Body of pancreas (tissue), 4 donors: ENCODE data around the gene ALDH7A1. TPM values are rescaled to one million over a fixed set of nuclear protein-coding genes. Genes with fewer than 3 reads are reported as not detected.
A peak's percentile ranks its signal among the peaks of the same experiment; 100 is the strongest.

Experiments
- ATAC-seq: fragments of 150-250 bp; one replicate; pipeline ENCODE4 v1.9.1; 2016
- DNase-seq, 4 donors: peaks; one replicate each; pipeline ENCODE4 v3.0.0-alpha.2; 2019
- H3K27ac ChIP-seq, 4 donors: fragments of 200-600 bp; sonication (generic); 1 replicate in 3 of 4; 2 replicates in 1 of 4; pipeline versions ENCODE4 v1.5.1 to v1.6.1; 2016 to 2019; ENCODE audit warnings: mild to moderate bottlenecking in 1 of 4, mixed read lengths in 1 of 4, moderate library complexity in 1 of 4
- H3K27me3 ChIP-seq, 2 donors: fragments of 200-600 bp; sonication (generic); one replicate each; pipeline ENCODE4 v1.6.0; 2016; ENCODE audit warnings: mild to moderate bottlenecking in 1 of 2
- H3K36me3 ChIP-seq, 2 donors: fragments of 200-600 bp; sonication (generic); replicated peaks in 1 of 2; 2 replicates each; pipeline ENCODE4 v1.5.1; 2016; ENCODE audit warnings: low read depth in 2 of 2; ENCODE audit not compliant: insufficient read depth in 1 of 2
- H3K4me1 ChIP-seq: fragments of 200-600 bp; sonication (generic); one replicate; pipeline ENCODE4 v1.6.0; 2016
- H3K4me3 ChIP-seq, 2 donors: fragments of 200-600 bp; sonication (generic); 1 replicate in 1 of 2; 2 replicates in 1 of 2; pipeline ENCODE4 v1.5.1; 2016 to 2019
- H3K9me3 ChIP-seq, 3 donors: fragments of 200-600 bp; sonication (generic); 1 replicate in 2 of 3; 2 replicates in 1 of 3; pipeline ENCODE4 v1.5.1; 2016
- CTCF ChIP-seq, 7 experiments: fragments of 450-650 bp in 4 of 7; fragments of 200-600 bp in 3 of 7; sonication (generic) in 3 of 7; IDR thresholded peaks; one replicate each; pipeline ENCODE4 v1.5.1; 2016 to 2019; ENCODE audit warnings: antibody characterized with exemption in 7 of 7
- POLR2A ChIP-seq, 3 donors: fragments of 450-650 bp; IDR thresholded peaks; one replicate each; pipeline ENCODE4 v1.6.1; 2016; ENCODE audit warnings: antibody characterized with exemption in 3 of 3, mild to moderate bottlenecking in 2 of 3
- WGBS, 2 donors: methylation state at CpG; one replicate each; pipeline ENCODE4 v1.1.5; 2017; 5-methylcytosine and 5-hydroxymethylcytosine counted together
- intact Hi-C: fragments of 100-400 bp; cut with DNase I; formaldehyde crosslinking; loops from one replicate; pipeline ENCODE4 v1.15.1; 2023
- total RNA-seq, 2 donors: library from RNA; depleted of rRNA; stranded (reverse); fragments of >200 nt; gene quantifications; one replicate each; pipeline ENCODE4 v1.1.0, GENCODE V29; 2016

Gene ALDH7A1
- total RNA-seq, 2 donors from 2014 or later: 19.1 to 27.0 TPM

GRCh38 chr5:126552614-126553013, 42.4 kb downstream of the ALDH7A1 start:
- no peak overlapping the region for H3K27ac ChIP-seq
- 86 to 93% methylated on average over 2 of the region's 2 CpGs for WGBS, 2 donors

GRCh38 chr5:126544087-126544740, 50.8 kb downstream of the ALDH7A1 start:
- peaks cover 0 to 6% of the 10 kb centered on the region in 2 donors for H3K36me3 ChIP-seq
- H3K9me3 ChIP-seq: no peaks in the 10 kb centered on the region
- ATAC-seq (no peak), DNase-seq (peak in 3 of 4 donors; percentile 10 to 39 (median 17))
- 60 to 78% methylated on average over 11 to 12 of the region's 12 CpGs for WGBS, 2 donors
- TF ChIP-seq CTCF (IDR thresholded peaks at IDR 0.05): peak in 5 of 7 experiments; percentile 4 to 30 (median 17)
- no peak for TF ChIP-seq POLR2A (IDR thresholded peaks at IDR 0.05)
- H3K27ac ChIP-seq: no peak overlapping the region
- intact Hi-C loops: no loop called here
- no peaks in the 10 kb centered on the region for H3K27me3 ChIP-seq
- H3K4me1 ChIP-seq: peaks cover 5% of the 10 kb centered on the region
- no peak overlapping the region for H3K4me3 ChIP-seq

More at GRCh38 chr5:126552614-126553013, 42.4 kb downstream of the ALDH7A1 start:
- DNase-seq (no peak), ATAC-seq (no peak)
- Histone ChIP-seq H3K9me3 (no peaks in the 10 kb centered on the region), H3K36me3 (peaks cover 4 to 18% of the 10 kb centered on the region in 2 donors), H3K4me1 (no peaks in the 10 kb centered on the region), H3K4me3 (no peak overlapping the region), H3K27me3 (no peaks in the 10 kb centered on the region)
- intact Hi-C loops: no loop called here
- no peak for TF ChIP-seq CTCF (IDR thresholded peaks at IDR 0.05)
- no peak for TF ChIP-seq POLR2A (IDR thresholded peaks at IDR 0.05)

- TF ChIP-seq POLR2A (IDR thresholded peaks at IDR 0.05) (no peak), CTCF (IDR thresholded peaks at IDR 0.05) (no peak)
- DNase-seq (peak in 3 of 4 donors; percentile 16 to 44 (median 22)), ATAC-seq (no peak)
- WGBS, 2 donors: 26 to 38% methylated on average over 2 of the region's 2 CpGs
- no peak overlapping the region for H3K27ac ChIP-seq
- no peaks in the 10 kb centered on the region for H3K9me3 ChIP-seq
- peaks cover 10% of the 10 kb centered on the region for H3K4me1 ChIP-seq
- H3K36me3 ChIP-seq: peaks cover 0 to 6% of the 10 kb centered on the region in 2 donors
- intact Hi-C loops: no loop called here
- no peaks in the 10 kb centered on the region for H3K27me3 ChIP-seq
- no peak overlapping the region for H3K4me3 ChIP-seq
Measured at GRCh38 chr5:126543660-126544059, 51.4 kb downstream of the ALDH7A1 start.

- intact Hi-C loops: no loop called here
- Histone ChIP-seq H3K4me3 (no peak overlapping the region), H3K27ac (no peak overlapping the region), H3K27me3 (no peaks in the 10 kb centered on the region), H3K36me3 (peaks cover 0 to 6% of the 10 kb centered on the region in 2 donors), H3K9me3 (no peaks in the 10 kb centered on the region), H3K4me1 (peaks cover 10% of the 10 kb centered on the region)
- DNase-seq (no peak), ATAC-seq (no peak)
- no peak for TF ChIP-seq CTCF (IDR thresholded peaks at IDR 0.05)
- no peak for TF ChIP-seq POLR2A (IDR thresholded peaks at IDR 0.05)
- WGBS, 2 donors: 86 to 94% methylated on average over 1 of the region's 1 CpG
Measured at GRCh38 chr5:126543009-126543408, 52.0 kb downstream of the ALDH7A1 start.

- intact Hi-C loops: no loop called here
- ATAC-seq: no peak
- no peak overlapping the region for H3K27ac ChIP-seq
Measured at GRCh38 chr5:126542441-126542840, 52.6 kb downstream of the ALDH7A1 start.

More at GRCh38 chr5:126542441-126542840, 52.6 kb downstream of the ALDH7A1 start:
- WGBS, 2 donors: 45 to 68% methylated on average over 2 of the region's 2 CpGs
- Histone ChIP-seq H3K9me3 (no peaks in the 10 kb centered on the region), H3K36me3 (peaks cover 0 to 6% of the 10 kb centered on the region in 2 donors), H3K27me3 (no peaks in the 10 kb centered on the region), H3K4me3 (no peak overlapping the region), H3K4me1 (peaks cover 10% of the 10 kb centered on the region)
- no peak for TF ChIP-seq POLR2A (IDR thresholded peaks at IDR 0.05)
- no peak for TF ChIP-seq CTCF (IDR thresholded peaks at IDR 0.05)
- DNase-seq: no peak
